ENCODE measurements around the gene ACSL1. TPM values are rescaled to one million over a fixed set of nuclear protein-coding genes. Genes with fewer than 3 reads are reported as not detected.

Gene ACSL1
- total and polyA plus RNA-seq, 12 donors, result 6.2 to 113 (median 67.7) TPM

DNA sequence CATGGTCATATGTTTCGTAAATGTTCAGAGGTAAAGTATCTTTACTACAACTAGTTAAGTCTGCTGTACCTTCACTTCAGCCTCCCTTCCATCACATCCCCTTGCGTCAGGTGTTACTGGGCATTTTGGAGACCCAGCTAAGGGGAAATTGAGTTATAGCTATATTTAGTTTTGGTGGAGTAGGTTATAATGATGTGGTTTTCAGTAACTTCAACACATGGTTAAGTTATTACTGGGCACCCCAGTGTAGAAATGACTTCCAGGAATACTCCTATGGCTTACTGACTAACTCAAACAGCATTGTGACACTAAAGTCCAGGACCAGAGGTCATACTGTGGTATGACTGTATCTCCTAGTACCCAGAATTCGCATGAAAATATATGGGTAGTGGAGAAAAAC is 23.4 kb upstream of the ACSL1 start:
- H3K4me1 ChIP-seq (replicated peaks in 1 of 2), result no peaks in the 10 kb centered on the region
- no peaks in the 10 kb centered on the region for H3K27me3 ChIP-seq
- intact Hi-C loops (cut with DNase I), result no loop called here
- no peak overlapping the region for H3K4me3 ChIP-seq
- DNase-seq, result no peak
- no peak for TF ChIP-seq POLR2A (IDR thresholded peaks at IDR 0.05)
- TF ChIP-seq, protein P1, sequence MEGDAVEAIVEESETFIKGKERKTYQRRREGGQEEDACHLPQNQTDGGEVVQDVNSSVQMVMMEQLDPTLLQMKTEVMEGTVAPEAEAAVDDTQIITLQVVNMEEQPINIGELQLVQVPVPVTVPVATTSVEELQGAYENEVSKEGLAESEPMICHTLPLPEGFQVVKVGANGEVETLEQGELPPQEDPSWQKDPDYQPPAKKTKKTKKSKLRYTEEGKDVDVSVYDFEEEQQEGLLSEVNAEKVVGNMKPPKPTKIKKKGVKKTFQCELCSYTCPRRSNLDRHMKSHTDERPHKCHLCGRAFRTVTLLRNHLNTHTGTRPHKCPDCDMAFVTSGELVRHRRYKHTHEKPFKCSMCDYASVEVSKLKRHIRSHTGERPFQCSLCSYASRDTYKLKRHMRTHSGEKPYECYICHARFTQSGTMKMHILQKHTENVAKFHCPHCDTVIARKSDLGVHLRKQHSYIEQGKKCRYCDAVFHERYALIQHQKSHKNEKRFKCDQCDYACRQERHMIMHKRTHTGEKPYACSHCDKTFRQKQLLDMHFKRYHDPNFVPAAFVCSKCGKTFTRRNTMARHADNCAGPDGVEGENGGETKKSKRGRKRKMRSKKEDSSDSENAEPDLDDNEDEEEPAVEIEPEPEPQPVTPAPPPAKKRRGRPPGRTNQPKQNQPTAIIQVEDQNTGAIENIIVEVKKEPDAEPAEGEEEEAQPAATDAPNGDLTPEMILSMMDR (IDR thresholded peaks at IDR 0.05), result no peak
- 51 to 88% (median 55%) methylated on average over 3 of the region's 3 CpGs for WGBS, 4 donors
- H3K36me3 ChIP-seq (replicated peaks in 1 of 2), result no peaks in the 10 kb centered on the region
- H3K27ac ChIP-seq, result no peak overlapping the region
- no peaks in the 10 kb centered on the region for H3K9me3 ChIP-seq (replicated peaks in 1 of 3)

DNA sequence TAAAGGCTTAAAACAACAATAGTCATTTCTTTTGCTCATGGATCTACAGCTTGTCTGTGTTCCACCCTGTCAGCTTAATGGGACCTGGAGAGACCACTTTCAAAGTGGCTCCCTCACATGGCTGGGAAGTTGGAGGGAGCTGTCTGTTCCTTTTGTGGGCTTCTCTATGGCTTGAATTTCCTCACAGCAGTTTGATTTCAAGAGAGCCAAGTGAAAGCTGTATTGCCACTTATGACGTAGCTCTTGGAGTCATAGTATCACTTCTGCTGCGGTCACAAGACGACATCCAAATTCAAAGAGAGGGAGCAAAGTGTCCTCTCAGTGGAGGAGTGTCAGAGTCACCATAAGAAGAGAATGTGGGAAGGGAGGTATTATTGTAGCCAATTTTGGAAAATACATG is 22.7 kb upstream of the ACSL1 start:
- intact Hi-C loops (cut with DNase I), result no loop called here
- no peaks in the 10 kb centered on the region for H3K4me1 ChIP-seq (replicated peaks in 1 of 2)
- DNase-seq, result peak in 2 of 7 donors; percentile 18 to 23
- no peak overlapping the region for H3K4me3 ChIP-seq
- no peaks in the 10 kb centered on the region for H3K27me3 ChIP-seq
- peak overlapping the region in 1 of 5 donors; percentile 21 for H3K27ac ChIP-seq
- TF ChIP-seq POLR2A (IDR thresholded peaks at IDR 0.05), result no peak
- TF ChIP-seq, protein P1 (IDR thresholded peaks at IDR 0.05), result no peak
- H3K9me3 ChIP-seq (replicated peaks in 1 of 3), result no peaks in the 10 kb centered on the region
- WGBS, 4 donors, result 63 to 85% (median 69%) methylated on average over 3 of the region's 3 CpGs
- H3K36me3 ChIP-seq (replicated peaks in 1 of 2), result no peaks in the 10 kb centered on the region

DNA sequence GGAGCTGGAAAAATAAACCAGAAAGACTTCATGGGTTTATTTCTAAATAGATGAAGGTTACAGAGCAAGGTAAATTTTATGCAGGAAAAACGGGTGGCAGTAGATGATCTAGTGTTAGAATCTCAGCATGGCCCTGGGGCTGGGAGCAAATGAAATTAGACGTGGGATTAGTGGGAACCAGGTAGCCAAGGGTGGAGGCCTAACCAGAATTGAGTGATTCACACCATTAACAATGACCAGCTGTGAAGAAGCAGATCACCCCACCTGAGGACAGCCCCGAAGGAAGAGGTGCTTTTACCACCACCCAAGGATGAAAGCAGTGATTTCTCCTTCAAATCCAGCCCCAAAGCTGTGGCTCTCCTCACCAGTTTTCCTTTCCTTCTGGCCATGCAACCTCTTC is 20.8 kb upstream of the ACSL1 start:
- 76 to 93% (median 79%) methylated on average over 3 of the region's 3 CpGs for WGBS, 4 donors
- H3K27ac ChIP-seq, result no peak overlapping the region
- DNase-seq, result no peak
- no peak overlapping the region for H3K4me3 ChIP-seq
- intact Hi-C loops (cut with DNase I), result no loop called here
- no peaks in the 10 kb centered on the region for H3K4me1 ChIP-seq (replicated peaks in 1 of 2)
- no peaks in the 10 kb centered on the region for H3K36me3 ChIP-seq (replicated peaks in 1 of 2)
- no peaks in the 10 kb centered on the region for H3K27me3 ChIP-seq
- H3K9me3 ChIP-seq (replicated peaks in 1 of 3), result no peaks in the 10 kb centered on the region
- no peak for TF ChIP-seq POLR2A (IDR thresholded peaks at IDR 0.05)
- TF ChIP-seq, protein P1 (IDR thresholded peaks at IDR 0.05), result no peak

DNA sequence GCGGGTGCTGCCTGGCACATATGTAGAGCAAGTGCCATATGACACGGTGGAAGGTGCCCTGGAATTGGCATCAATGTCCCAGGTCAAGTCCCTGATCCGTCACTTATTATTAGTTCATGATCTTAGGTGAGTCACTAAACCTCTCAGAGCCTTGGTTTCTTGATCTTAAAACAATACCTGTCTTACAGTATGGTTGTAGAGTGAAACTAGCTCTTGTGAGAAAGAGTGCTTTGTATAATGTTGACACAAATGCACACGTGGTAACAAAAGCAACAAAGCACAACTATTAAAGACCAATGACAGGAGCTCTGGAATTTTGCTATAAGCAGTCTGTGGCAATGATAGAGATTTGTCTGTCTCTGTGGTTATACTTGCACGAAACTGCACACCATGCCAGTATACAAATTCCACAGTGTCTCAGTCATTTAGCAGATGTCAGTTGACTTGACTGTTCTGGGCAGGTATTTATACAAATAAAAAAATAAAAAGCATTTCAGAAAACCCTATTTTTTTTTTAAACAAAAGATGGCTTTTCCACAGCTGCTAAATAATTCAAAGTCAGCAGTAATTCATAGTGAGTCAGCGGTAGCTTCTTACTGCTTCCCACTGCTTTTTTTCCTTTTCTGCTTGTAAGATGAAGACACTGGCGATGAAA is 19.7 kb upstream of the ACSL1 start:
- WGBS, 4 donors, result 68 to 84% (median 80%) methylated on average over 7 of the region's 7 CpGs
- intact Hi-C loops (cut with DNase I), result no loop called here
- TF ChIP-seq, protein P1 (IDR thresholded peaks at IDR 0.05), result no peak
- TF ChIP-seq POLR2A (IDR thresholded peaks at IDR 0.05), result no peak
- H3K4me3 ChIP-seq, result no peak overlapping the region
- no peaks in the 10 kb centered on the region for H3K27me3 ChIP-seq
- no peak overlapping the region for H3K27ac ChIP-seq
- H3K36me3 ChIP-seq (replicated peaks in 1 of 2), result no peaks in the 10 kb centered on the region
- no peak for DNase-seq
- H3K4me1 ChIP-seq (replicated peaks in 1 of 2), result no peaks in the 10 kb centered on the region
- no peaks in the 10 kb centered on the region for H3K9me3 ChIP-seq (replicated peaks in 1 of 3)
